ENCODE data around the gene RNF8. TPM values are rescaled to one million over a fixed set of nuclear protein-coding genes. Genes with fewer than 3 reads are reported as not detected.

RNF8 gene
- total RNA-seq, 2 experiments from 2014 or later = 4.9 to 5.9 TPM

DNA sequence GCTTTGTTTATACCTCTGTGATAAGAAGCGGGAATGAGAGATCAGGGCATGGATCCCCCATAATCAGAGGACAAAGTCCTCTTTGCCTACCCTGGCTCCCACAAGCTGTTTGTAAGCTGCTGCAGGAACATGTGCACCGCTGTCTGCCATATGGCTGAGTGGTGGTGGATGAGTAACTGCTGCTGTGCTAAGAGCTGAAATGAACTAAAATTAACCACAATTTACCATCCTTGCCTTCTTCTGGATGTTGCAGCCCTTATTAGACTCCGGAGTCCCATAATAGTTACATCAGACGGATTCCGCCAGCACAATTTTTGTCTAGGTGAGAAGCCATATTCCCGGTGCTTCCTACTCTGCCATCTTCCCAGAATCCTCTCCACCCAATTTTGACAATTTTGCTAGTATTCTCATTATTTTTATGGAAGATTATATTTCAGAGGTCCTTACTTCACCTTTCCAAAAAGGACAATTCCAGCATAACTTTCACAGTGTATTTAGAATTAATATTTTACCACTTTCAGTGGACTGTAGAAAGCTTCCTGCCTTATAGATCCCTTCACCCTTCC lies 73.2 kb downstream of the RNF8 start:
- Histone ChIP-seq H3K36me3 (ENCODE audit: insufficient read depth, low read length) (no peaks in the 10 kb centered on the region), H3K4me1 (ENCODE audit: insufficient read depth, low read length) (no peaks in the 10 kb centered on the region), H3K4me3 (ENCODE audit: low read length) (no peak overlapping the region), H3K9me3 (ENCODE audit: control insufficient read depth in 1 of 2, insufficient read depth in 1 of 2, low read length in 2 of 2) (no peaks in the 10 kb centered on the region), H3K27ac (ENCODE audit: low read depth in 1 of 2, low read length in 2 of 2) (no peak overlapping the region), H3K27me3 (ENCODE audit: control insufficient read depth in 1 of 2, insufficient read depth in 2 of 2, low read length in 2 of 2) (no peaks in the 10 kb centered on the region)
- ATAC-seq (ENCODE audit: poor library complexity) (no peak), DNase-seq (no peak)
- POLR2A ChIA-PET = no interaction called here
- H3K36me3 Mint-ChIP-seq (ENCODE audit: low read depth) = no peaks in the 10 kb centered on the region
- H3K27ac Mint-ChIP-seq = no peak overlapping the region
- no peak overlapping the region for H3K4me3 Mint-ChIP-seq
- intact Hi-C loops (cut with DNase I, micrococcal nuclease) = no loop called here
- TF ChIP-seq, protein P1, sequence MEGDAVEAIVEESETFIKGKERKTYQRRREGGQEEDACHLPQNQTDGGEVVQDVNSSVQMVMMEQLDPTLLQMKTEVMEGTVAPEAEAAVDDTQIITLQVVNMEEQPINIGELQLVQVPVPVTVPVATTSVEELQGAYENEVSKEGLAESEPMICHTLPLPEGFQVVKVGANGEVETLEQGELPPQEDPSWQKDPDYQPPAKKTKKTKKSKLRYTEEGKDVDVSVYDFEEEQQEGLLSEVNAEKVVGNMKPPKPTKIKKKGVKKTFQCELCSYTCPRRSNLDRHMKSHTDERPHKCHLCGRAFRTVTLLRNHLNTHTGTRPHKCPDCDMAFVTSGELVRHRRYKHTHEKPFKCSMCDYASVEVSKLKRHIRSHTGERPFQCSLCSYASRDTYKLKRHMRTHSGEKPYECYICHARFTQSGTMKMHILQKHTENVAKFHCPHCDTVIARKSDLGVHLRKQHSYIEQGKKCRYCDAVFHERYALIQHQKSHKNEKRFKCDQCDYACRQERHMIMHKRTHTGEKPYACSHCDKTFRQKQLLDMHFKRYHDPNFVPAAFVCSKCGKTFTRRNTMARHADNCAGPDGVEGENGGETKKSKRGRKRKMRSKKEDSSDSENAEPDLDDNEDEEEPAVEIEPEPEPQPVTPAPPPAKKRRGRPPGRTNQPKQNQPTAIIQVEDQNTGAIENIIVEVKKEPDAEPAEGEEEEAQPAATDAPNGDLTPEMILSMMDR (IDR thresholded peaks at IDR 0.05) = no peak
- peaks cover under 1% of the 10 kb centered on the region for H3K4me1 Mint-ChIP-seq (ENCODE audit: low read depth)
- CTCF ChIA-PET = no interaction called here
- no peaks in the 10 kb centered on the region for H3K9me3 Mint-ChIP-seq
- H3K27me3 Mint-ChIP-seq = peaks cover 21% of the 10 kb centered on the region

DNA sequence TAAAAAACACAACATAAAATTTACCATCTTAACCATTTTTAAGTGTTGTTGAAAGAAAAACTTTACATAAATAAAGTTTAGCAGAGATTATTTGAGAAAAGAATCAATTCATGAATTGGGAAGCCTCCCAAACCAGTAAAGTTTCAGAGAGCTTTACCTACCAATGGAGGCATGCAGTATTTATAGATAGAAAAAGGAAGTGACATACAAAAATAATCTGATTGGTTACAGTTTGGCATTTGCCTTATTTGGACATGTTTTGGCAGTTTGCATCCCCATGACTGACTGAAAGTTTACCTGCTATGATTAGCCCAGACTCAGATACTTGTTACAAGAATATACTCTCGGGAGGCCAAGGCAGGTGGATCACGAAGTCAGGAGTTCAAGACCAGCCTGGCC lies 75.6 kb downstream of the RNF8 start:
- no peak for DNase-seq
- no peak overlapping the region for H3K4me3 ChIP-seq (ENCODE audit: low read length)
- no peak for ATAC-seq (ENCODE audit: poor library complexity)
- peaks cover 21% of the 10 kb centered on the region for H3K27me3 Mint-ChIP-seq
- H3K27ac Mint-ChIP-seq = no peak overlapping the region
- H3K27me3 ChIP-seq (ENCODE audit: control insufficient read depth in 1 of 2, insufficient read depth in 2 of 2, low read length in 2 of 2) = no peaks in the 10 kb centered on the region
- peaks cover 19% of the 10 kb centered on the region for H3K4me1 Mint-ChIP-seq (ENCODE audit: low read depth)
- H3K9me3 Mint-ChIP-seq = no peaks in the 10 kb centered on the region
- H3K9me3 ChIP-seq (ENCODE audit: control insufficient read depth in 1 of 2, insufficient read depth in 1 of 2, low read length in 2 of 2) = no peaks in the 10 kb centered on the region
- no peak overlapping the region for H3K27ac ChIP-seq (ENCODE audit: low read depth in 1 of 2, low read length in 2 of 2)
- peaks cover 19% of the 10 kb centered on the region for H3K36me3 Mint-ChIP-seq (ENCODE audit: low read depth)
- ChIA-PET POLR2A (no interaction called here), CTCF (no interaction called here)
- H3K36me3 ChIP-seq (ENCODE audit: insufficient read depth, low read length) = no peaks in the 10 kb centered on the region
- H3K4me1 ChIP-seq (ENCODE audit: insufficient read depth, low read length) = peaks cover 17% of the 10 kb centered on the region
- TF ChIP-seq, protein P1 (IDR thresholded peaks at IDR 0.05) = no peak
- no peak overlapping the region for H3K4me3 Mint-ChIP-seq
- intact Hi-C loops (cut with DNase I, micrococcal nuclease) = no loop called here

DNA sequence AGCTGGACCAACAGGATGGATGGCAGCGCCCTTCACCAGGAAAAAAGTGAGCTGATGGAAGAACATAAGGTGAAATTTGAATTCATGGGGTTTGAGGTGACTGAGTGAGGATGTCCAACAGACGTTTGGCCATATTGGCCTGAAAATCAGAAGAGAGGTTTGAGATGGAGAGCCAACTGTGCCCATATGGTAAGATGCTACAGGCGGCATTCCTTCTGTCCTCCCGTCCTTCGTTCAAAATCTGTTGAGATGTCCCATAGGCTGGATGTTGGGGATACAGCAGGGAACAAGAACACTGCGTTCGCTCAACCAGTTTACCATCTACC lies 78.8 kb downstream of the RNF8 start:
- ChIA-PET CTCF (interaction anchor here (1.1 to 1.4 kb wide), 2 partner anchors 85 to 133 kb away, joined by 3 to 4 read pairs; no protein-coding TSS in a partner anchor), POLR2A (interaction anchor here (0.6 to 2.0 kb wide), 18 partner anchors 9 to 1207 kb away, joined by 3 to 15 read pairs (median 4); partner anchors contain the start of genes BTBD9, CCDC167, PPIL1 and TBC1D22B)
- Mint-ChIP-seq H3K27me3 (peaks cover 12% of the 10 kb centered on the region), H3K4me1 (ENCODE audit: low read depth) (peaks cover 41% of the 10 kb centered on the region), H3K27ac (peak overlapping the region; percentile 95), H3K36me3 (ENCODE audit: low read depth) (peaks cover 44% of the 10 kb centered on the region), H3K9me3 (no peaks in the 10 kb centered on the region), H3K4me3 (peak overlapping the region; percentile 95)
- H3K36me3 ChIP-seq (ENCODE audit: insufficient read depth, low read length) = peaks cover 20% of the 10 kb centered on the region
- H3K4me3 ChIP-seq (ENCODE audit: low read length) = peak overlapping the region; percentile 98
- H3K27me3 ChIP-seq (ENCODE audit: control insufficient read depth in 1 of 2, insufficient read depth in 2 of 2, low read length in 2 of 2) = no peaks in the 10 kb centered on the region
- H3K9me3 ChIP-seq (ENCODE audit: control insufficient read depth in 1 of 2, insufficient read depth in 1 of 2, low read length in 2 of 2) = no peaks in the 10 kb centered on the region
- intact Hi-C loops (cut with DNase I, micrococcal nuclease) = loop anchor here in 1 of 2 experiments (2.0 to 5.0 kb wide), 5 partner anchors 65 to 1675 kb away; partner anchors contain the start of genes CCDC167, GLO1 and ZFAND3
- DNase-seq (peak in 1 of 14 experiments; percentile 1), ATAC-seq (ENCODE audit: poor library complexity) (no peak)
- H3K27ac ChIP-seq (ENCODE audit: low read depth in 1 of 2, low read length in 2 of 2) = peak overlapping the region; percentile 91
- TF ChIP-seq, protein P1 (IDR thresholded peaks at IDR 0.05) = no peak
- H3K4me1 ChIP-seq (ENCODE audit: insufficient read depth, low read length) = peaks cover 29% of the 10 kb centered on the region
